ENCODE measurements around the gene OPCML.

DNA sequence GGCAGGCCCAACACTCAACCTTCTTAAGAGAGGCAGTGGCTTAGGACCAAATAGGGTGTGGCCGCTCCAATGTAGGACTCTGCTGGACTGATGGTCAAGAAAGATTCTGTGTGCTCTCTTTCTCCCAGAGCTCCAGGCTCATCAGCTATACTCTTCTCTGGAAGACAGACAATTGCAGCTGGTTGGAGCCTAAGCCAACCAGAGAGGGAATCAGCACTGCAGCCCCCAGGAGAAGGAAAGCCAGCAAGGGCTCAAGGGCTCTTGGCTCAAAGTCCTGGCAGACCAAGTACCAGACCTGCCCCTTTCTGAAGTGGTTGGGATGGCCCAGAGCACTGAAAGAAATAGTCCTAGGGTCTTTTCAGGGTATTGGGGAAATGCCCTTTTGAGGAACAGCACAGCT is 1084.5 kb downstream of the OPCML start:
- TF ChIP-seq, protein P1, sequence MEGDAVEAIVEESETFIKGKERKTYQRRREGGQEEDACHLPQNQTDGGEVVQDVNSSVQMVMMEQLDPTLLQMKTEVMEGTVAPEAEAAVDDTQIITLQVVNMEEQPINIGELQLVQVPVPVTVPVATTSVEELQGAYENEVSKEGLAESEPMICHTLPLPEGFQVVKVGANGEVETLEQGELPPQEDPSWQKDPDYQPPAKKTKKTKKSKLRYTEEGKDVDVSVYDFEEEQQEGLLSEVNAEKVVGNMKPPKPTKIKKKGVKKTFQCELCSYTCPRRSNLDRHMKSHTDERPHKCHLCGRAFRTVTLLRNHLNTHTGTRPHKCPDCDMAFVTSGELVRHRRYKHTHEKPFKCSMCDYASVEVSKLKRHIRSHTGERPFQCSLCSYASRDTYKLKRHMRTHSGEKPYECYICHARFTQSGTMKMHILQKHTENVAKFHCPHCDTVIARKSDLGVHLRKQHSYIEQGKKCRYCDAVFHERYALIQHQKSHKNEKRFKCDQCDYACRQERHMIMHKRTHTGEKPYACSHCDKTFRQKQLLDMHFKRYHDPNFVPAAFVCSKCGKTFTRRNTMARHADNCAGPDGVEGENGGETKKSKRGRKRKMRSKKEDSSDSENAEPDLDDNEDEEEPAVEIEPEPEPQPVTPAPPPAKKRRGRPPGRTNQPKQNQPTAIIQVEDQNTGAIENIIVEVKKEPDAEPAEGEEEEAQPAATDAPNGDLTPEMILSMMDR (IDR thresholded peaks at IDR 0.05), result no peak
- TF ChIP-seq POLR2A (IDR thresholded peaks at IDR 0.05) (no peak), POLR2AphosphoS5 (IDR thresholded peaks at IDR 0.05; ENCODE audit: insufficient read depth in 1 of 2, low read depth in 1 of 2) (no peak)

Measured in vagina (tissue), 2 donors.